ENCODE measurements around the gene SEMA5A. TPM values are rescaled to one million over a fixed set of nuclear protein-coding genes. Genes with fewer than 3 reads are reported as not detected.
A peak's percentile ranks its signal among the peaks of the same experiment; 100 is the strongest.

Gene SEMA5A
- polyA plus RNA-seq, 5 donors, result 14.2 to 25.1 (median 18.4) TPM

DNA sequence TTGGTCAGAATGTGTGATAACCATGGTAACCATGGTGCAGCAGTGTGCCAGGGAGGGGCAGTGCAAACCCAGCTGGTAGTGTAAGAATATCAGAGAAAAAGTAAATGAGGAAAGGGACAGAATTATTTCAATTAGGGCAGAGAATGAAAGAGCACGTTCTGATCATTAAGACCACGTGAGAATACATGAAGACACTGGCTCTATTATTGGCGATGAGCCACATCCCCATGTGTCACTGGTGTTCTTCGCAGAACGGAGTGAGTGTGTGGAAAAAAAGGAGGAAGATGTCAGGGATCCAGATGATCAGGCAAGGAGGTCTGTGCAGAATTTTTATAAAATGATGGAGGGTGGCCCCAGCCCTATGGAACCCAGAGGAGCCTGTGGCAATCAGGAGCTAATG, 315.5 kb downstream of the SEMA5A start:
- DNase-seq, result no peak

DNA sequence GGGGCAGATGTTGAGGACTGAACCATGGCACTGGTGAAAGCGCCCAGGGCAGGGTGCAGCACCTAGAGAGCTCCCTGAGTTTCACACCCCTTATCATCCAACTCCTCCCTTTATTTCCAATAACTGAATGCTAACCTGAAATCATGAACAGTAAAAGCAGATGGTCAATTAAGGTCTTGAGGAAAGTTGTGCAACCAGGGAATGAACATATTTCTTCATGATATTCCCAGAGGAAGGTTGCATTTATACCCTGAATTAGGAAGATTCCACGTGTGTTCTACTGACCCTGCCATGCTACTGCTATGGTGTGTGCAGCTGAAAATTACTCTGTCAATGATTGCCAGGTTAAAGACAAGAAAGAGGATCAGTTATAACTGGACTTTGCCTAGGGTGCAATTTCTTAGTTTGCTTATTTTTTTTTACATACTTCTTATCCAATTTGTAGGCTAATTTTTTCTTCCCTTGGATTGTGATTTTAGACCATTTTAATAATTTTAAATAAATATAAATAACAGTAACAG, 319.8 kb downstream of the SEMA5A start:
- DNase-seq, result no peak

DNA sequence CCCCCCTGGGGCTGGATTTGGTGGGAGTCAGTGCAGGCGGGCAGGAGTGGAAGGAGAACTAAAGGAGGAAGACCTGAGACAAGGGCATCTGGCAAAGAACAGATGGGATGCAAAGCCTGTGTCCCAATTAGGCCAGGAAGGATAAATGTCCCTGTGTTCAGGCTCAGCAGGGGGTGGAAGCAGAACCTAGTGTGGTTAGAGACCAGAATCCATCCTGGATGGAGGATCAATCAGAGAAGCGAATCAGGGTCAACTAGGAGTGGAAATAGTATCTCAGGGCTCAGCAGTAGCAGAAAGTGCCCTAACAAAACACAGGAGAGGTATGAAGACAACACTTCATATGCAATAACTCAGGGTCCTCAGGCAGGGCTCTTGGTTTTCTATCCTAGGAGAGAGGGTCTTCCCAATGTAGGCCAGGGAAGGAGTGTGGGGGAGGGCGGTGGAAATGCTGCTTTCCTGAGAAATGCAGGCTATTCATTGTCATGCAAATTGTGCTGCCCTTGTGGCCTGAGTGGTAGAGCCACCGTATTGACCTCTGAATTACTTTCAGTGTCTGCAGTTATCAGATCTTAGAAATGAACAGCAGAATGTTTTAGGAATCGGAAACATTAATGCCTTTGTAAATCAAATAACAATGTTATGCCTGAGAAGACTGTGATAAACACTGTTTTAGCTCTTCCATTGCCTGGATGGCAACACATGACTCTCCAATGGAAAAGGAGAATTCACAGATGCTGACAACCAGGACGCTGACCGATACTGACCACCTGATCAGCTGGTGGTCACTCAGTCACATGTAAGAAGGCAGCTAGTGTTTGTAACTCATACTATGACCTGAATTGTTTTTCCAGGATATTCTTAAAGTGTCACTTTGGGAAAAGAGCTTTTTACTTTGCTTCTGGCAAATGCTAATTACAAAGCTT, 323.6 kb downstream of the SEMA5A start:
- DNase-seq, result no peak

DNA sequence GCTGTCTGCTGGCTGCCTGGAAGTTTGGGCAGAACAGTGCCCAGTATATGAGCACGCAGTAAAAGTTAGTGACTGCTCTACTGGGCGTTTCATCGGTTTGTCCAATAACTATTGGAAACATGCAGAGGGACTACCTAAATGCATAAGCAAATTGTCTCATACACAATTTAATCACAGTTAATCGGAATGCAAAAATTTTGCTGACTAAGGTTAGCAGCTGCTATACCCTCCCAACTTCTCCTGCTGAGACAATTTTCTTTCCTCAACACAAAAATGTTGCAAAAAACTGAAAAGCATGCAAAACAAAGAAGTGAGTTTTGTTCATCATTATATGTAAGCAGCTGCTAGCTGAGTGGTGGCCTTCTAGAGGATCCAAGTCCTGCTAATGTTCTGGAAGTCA, 327.5 kb downstream of the SEMA5A start:
- DNase-seq, result no peak

DNA sequence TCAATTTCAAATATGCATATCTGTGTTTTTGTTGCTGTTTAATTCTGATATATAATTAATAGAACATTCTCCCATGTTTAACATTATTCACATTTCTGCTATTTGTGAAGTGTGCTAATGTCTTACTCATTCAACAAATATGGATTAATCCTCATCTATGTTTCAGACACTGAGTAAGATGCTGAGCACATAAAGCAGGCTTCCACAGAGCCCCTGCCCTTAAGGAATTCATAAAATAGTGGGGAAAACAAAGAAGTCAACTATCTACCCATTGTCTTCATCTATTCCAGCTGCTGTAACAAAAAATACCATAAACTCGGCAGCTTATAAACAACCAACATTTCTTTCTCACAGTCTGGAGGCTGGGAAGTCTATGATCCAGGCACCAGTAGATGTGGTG, 333.3 kb downstream of the SEMA5A start:
- no peak for DNase-seq

DNA sequence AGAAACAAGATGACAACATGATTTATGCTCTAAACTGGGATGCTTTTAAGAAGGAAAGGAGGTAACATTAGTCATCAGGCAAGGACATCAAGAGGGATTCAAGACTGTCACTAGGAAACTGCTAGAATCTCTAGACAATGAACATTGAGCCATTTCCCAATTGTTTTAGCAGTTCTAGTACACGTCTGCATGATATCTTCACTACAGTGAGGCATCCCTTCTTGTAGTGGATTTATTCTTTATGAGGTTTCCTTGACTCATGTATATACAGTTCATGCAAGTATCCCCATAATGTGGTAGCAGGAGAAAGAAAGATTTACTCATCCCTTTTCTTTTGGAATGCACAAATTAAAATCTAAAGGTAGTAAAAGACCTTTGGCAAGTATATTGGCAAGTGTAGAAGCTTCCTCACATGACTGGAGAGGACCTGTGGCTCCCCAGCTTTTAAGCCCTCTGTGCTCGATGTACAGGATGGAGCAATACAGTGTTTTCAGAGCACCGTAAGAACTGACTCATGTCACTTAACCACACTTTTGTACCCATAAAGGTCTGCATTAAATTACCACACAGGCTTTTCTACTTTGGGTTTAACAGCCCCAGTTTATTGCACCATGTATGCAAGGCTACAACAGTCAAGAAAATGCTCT, 335.9 kb downstream of the SEMA5A start:
- no peak for DNase-seq

DNA sequence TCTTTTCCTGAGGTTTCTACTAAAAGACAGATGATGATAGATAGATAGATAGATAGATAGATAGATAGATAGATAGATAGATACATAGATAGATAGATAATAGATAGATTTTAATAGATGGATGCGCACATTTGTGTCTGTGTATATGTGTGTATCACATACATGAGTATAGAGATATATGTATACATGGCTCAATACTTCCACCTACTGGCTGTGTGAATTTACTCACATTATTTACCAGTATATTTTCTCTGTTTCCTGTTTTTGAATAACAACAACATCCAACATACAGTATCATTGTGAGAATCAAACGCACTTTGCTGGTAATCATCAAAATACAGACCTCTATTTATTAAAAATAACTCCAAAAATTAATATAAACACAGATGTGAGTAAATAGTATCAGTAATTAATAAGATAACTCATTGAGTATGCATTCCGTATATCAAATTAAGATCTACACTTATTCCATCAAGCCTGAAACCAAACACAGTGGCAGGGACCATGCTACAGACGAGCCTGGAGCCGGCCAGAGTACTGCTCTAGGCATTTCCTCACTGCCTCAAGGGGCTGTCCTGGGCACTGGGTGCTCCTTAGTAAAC, 338.0 kb downstream of the SEMA5A start:
- DNase-seq, result peak; percentile 40 to 53

DNA sequence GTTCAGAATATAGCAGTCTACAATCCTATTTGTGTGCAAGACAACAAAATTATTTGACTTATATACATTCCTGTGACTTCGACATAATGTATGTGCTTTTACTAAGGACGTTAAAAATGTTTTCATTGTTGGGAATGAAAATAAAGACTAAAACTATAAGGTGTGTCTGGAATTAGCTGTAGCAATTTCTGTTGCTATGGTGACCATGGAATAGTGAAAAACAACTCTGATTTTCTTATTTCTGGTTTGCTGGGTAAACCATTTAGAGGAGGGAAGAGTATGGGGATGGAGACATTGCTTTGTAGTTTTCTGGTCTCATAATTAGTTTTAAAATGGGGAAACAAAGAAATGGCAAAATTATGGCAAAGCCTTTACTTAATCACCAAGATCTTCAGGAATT, 343.2 kb downstream of the SEMA5A start:
- no peak for DNase-seq

DNA sequence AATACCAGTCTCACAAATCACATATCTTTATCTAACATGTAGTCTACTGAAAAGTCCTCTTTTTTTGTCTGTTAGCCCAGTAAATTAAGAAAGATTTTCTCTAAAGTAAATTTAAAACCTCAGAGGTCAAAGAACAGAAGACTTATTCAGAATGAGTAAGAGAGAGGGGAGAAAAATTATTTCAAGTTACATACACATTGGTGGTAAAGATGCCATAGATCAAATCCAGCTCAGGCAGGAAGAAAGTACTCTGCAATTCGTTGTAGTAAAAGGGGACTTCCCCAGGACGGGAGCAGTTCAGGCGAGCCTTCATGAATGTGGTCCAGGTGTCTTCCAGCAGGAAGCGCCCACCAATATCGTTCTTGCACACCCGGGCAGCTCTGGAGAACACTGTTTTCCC, 344.1 kb downstream of the SEMA5A start:
- DNase-seq, result no peak

DNA sequence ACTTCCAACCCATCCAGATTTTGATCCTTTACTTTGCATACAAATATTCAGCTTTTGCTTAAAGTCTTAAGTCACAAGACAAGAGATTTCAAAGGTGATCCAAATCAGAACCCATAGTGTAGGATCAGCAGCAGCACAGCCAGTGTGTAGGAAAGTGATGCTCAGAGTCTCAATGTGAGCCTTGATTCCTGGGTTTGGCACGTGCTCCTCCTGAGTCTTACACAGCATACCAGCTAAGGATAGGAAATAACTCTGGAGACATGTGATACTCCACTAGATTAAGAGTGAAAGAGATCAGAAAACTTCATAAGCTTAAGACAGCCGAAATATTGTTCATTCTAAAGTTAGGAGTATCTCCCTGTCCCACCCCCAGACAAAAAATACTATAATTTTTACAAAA, 344.9 kb downstream of the SEMA5A start:
- no peak for DNase-seq

DNA sequence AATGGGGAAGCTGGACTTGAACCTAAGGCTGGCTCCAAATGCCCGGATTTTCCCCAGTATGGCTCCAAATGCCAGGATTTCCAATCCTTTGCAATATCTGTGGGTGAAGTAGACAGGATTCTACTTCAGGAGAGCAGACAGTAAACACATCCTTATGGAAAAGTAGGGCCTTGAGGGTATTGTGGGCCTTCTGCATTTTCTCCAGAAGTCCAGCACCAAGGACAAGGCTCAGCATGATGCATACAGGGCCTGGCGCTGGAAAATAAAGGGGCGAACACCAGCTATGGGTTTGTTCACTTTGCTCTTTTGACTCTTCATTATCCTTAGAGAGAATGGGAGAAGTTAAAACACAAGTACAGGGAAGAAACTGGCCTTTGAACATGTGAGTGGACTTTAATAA, 347.5 kb downstream of the SEMA5A start:
- no peak for DNase-seq

DNA sequence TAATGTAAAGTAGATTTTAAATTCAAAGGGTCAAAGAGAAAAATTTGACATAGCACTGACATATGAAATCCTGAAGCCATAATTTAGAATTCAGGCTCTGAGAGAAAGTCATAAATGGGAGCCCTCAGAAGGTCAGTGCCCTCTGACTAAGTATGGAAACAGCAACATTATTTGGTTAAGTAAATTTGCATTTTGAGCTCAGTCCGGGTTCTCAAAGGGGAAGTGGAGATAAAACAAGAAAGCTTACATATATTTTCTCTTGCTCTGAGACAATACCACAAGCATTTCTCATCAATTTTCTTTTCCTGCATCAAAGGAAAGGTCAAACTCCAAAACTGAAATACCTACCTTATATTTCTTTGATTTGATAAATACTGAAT, 348.0 kb downstream of the SEMA5A start:
- DNase-seq, result no peak

DNA sequence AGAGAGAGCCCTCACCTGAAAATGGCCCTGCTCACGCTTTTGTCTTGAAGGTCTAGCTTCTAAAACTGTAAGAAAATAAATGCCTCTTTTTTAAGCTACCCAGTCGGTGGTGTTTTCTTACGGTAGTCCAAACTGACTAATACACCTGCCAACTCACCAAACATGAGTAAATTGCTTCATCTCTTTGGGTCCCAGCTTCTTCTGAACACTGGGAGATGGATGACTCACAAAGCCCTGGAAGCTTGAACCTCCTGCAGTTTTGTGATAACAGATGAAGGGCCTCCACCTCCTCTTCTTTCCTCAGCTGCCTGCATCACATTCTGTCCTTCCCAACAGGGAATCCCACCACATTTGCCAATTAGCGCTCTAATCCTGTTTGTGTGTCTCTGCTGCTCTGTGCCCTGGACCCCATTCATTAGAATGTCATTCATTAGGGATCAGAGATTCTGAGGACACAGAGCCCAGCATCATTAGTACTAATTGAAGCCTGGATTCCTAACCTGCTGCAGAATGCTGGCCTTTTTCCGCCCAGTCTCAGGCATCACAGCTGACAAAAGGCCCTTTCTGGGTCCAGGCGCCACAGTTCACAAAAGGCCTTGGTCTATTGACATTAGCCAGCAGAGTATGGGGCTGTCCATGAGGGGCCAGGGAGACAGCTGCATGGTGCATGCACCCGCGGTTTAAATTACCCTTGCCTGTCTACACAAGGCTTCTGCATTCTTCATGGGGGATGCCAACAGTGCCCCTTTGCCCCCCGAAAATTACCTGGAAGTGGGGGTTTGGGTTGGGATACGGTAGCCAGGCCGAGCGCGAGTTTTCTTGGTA, 349.3 kb downstream of the SEMA5A start:
- no peak for DNase-seq

DNA sequence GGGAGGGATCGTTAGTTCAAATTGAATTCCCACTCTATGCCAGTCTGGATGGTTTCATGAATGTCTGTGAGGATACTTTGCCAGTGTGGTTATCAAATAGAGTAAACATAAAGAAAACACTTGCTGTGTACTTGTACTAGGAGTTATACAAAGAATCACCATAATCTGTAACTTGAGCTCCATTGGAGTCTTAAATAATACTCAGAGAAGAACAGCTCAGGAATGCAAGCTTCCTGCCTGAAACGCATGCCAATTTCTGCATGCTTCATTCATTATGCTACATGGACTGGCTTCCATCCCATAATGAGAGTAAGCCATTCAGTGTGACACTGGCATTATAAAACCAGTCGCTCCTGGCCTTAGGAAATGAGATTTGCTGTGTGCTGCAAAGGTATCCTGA, 351.4 kb downstream of the SEMA5A start:
- DNase-seq, result no peak

DNA sequence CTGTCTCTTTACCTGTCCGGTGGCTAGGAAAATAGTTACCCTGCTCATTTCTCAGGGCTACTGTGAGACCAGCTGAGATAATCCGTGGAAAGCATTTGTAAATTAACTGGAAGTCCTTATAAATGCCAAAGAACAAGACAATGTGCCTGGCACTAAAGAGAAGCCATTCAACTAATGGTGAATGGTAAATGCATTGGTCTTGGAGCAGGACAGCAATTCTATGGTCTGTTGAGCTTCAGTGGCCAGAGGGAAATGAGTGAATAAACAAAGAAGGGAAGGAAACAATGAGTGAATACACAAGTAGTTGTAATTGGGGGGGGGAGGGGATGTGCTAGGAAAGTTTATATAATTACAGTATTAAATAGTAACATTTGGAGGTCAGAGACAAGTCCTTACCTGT, 353.6 kb downstream of the SEMA5A start:
- no peak for DNase-seq

DNA sequence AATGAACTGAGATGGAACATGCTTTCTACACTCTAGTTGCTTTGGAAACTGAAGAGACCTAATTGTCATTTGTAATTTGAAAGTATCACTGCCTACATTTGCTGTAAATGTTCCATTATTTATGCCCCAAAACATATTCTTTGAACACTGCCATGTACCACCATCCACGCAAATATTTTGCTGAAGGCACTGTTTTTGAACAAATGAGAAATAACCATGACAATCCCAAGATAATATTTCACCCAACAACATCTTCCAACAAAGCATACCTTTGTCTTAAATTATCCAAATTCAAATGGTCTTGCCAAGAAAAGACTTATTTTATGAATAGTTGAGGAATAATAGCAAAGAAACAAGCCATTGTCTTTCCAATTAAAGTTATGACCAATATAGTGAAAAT, 356.2 kb downstream of the SEMA5A start:
- DNase-seq, result no peak

DNA sequence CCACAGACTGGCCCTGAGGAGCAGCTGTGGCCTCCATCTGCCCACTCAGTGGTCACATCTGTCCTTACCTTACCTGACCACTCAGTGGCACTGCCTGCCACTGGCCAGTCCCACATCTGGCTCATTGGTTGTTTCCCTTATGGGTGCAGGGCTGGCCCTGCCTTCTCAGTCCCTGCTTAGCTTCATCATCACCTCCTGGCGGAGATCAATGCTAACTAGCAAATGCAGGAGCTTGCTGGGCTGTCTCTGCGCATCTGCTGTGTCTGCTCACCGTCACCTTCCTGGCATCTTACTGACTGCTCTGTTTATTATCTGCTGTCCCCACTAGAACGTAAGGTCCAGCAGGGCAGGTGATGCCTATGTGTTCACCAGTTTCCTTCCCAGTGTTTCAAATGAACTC, 356.9 kb downstream of the SEMA5A start:
- DNase-seq, result no peak

DNA sequence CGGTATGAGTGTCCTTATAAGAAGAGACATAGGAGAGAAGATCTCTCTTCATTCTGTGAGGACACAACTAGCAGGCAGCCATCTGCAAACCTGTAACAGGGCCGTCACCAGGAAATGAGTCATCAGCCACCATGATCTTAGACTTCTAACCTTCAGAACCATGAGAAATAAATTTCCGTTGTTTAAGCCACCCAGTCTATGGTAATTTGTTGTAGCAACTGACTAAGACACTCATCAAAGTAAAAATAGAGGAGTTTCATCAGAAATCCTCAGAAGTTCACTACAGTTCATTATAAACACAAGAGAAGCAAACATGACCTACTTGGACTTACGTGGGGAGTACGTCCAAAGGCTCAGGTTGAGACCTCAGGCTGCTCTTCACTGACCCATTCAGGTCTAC, 357.7 kb downstream of the SEMA5A start:
- no peak for DNase-seq

DNA sequence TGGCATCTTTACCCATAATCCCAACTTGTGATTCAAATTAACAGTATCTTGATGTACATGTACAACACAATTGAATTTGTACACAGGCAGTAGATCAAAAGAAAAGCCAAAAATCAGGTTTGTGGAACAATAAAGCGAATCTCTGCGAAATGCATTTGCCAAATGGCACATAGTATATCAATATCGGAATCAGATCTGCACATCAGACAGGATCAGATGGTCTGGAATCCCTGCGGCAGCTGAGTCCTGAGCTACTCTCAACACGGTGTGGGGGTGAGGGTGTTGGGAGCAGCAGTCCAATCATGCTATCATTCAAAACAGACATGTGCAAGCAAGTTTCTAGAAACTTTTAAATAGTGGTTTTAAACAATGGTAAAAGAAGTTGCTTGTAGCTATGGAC, 358.3 kb downstream of the SEMA5A start:
- no peak for DNase-seq

DNA sequence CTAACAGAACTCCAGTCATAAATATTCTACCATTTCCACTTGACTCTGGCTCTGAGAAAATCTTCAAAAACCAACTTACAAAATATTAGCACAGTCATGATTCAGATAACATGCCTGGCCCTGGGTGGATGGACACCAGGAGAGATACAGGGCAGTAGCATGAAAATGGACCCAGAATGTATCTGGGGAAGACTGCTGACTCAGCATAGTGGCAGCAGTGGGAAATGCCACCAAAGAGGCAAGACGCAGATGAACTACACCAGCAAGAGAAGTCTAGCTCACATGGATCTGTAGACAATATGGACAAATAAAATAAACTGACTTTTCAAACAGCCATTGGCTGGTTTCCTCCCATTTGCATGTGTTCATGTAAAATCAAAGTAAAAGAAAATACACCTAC, 359.8 kb downstream of the SEMA5A start:
- DNase-seq, result no peak

DNA sequence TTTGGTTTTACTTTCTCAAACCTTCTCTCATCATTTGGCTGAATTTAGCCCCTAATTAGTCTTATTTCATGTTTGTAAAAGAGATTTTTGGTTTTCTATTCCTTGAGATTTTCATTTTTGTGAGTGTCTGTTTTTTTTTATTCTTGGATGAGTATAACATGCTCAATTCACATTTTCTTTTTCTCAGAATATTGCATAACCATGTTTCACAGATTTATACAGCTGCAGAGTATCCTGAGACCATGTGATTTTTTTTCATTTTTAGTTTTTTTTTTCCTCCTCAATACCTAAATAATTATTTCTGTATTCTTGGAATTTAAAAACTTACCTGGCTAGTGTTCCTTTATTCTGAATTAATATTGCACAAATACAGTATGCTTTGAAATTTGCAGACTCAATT, 361.9 kb downstream of the SEMA5A start:
- DNase-seq, result no peak
